GM10847 (cell line): ENCODE data around the gene UNC13B.

Experiments
- POLR2A ChIP-seq: IDR thresholded peaks from 2 replicates; pipeline ENCODE4 v1.6.1; 2011; ENCODE audit not compliant: insufficient read length; ENCODE audit errors: extremely low read depth

Gene UNC13B

DNA sequence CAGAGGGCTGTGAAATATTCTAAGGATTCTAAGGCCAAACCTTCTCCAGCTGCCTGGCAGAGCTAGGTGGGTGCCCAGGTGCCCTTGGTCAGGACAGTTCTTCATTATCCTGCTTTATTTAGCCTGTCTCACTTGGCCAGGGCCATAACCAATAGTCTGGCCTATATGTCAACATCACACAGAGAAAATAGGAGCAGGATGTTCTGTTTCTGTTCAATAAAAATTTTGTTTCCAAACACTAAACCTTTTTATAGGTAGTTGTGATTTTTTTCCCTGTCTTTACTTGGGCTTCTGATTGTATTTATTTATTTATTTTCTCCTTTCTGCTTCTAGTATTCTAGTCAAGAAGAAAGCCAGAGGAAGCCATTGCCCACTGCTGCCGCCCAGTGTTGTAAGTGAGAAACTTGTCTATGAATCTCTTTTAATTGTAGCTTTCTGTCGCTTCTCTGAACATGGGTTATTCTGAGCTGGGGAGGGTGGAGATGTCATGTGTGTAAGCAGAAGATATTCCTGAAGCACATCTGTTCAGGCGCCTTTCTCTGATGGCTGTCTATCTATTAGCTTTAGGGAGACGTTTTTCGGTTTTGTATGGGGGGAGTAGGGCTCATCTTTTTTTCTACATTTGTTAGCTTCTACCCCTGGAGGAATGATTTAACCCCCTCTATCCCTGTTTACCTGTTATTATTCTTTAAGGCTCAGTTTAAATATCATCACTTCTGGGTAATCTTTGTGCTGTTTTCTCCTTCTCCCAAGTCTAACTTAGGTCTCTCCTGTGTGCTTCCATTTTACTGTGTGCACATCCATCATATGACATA, 97.1 kb downstream of the UNC13B start:
- TF ChIP-seq POLR2A = no peak

GRCh38 chr9:35260186-35260585, 98.4 kb downstream of the UNC13B start:
- TF ChIP-seq POLR2A = no peak

DNA sequence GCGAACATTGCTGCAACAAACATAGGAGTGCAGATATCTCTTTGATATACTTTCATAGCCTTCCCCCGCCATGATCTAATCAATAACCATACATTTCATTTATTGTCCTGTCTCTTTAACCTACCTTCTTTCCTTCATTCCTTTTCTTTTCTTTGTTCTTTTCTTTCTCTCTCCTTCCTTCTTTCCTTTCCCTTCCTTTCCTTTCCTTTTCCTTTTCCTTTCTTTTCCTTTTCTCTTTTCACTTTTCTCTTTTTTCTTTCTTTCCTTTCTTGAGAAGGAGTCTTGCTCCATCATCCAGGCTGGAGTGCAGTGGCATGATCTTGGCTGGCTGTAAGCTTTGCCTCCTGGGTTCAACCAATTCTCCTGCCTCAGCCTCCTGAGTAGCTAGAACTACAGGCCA, 100.3 kb downstream of the UNC13B start:
- TF ChIP-seq POLR2A = no peak

- no peak for TF ChIP-seq POLR2A
These were observed 105.9 kb downstream of the UNC13B start for GRCh38 chr9:35267710-35268109.

DNA sequence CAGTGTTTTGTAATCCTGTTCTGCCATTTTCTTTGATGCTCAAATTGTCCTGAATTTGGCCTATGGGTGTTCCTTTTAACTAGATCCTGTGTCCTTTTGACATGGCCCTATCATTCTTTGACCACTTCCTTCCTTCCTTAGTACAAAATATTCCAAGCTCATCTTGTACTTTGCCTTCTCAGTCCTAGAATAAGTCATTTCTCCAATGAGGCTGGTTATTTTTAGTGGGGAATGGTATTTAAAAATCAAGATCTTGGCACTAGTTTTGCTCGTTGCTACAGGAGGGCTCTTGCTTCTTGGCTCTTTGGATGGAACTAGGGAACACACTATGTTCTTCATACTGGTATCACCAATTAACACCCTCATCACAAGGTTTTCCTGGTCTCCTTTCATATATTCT, 108.1 kb downstream of the UNC13B start:
- TF ChIP-seq POLR2A = no peak

DNA sequence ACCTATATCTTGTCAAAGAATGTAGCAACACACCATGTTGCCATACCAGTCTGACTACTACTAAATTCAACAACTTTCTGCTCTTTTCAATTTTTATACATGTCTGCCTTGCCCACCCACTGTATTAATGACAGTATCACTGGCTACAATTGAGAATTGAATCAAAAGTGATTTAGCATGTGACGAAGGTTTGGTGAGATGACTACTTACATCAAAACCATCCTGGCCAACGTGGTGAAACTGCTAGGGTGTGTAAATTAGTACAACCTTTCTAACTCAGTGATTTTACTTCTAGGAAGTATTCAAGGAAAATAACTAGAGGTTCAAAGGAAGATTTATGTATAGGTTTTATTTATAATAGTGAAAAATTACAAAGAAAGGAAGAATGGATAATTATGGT, 109.8 kb downstream of the UNC13B start:
- TF ChIP-seq POLR2A = no peak

DNA sequence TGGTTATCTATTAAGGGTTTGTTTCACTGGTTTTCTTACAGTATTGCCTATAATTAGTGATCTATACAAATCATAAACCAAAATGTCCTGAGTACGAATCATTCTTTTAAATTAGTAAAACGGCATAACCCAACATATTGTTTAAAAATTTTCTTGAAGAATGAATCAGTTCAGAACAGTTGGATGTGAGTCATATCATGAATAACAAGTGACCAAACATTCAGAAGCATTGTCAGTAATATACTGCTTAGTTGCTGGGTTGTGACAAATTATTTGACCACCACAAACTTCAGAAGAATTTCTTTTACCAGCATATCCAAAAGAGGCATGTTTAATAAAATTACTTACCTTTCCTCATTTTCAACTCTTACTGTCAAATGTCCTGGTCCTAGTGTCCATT, 111.2 kb downstream of the UNC13B start:
- no peak for TF ChIP-seq POLR2A

GRCh38 chr9:35273591-35273990, 111.8 kb downstream of the UNC13B start:
- TF ChIP-seq POLR2A = no peak

DNA sequence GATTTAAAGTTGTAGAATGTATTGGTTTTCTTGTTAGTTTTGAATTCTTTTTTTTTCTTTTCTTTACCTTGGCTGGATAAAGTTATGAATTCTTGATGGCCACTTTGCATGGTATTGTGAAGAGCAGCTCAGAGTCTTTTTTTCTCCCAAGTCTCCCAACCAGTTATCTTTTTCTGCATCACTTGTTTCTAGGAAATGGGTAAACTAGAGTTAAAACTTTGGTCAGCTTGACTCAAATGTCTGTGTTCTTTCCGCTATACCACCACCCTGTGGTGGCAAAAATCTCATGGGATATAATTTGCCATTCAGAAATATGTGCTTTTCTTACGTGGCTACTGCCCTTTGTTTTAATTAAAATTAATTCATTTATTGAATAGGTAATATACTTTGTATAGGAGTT, 113.2 kb downstream of the UNC13B start:
- TF ChIP-seq POLR2A = no peak

DNA sequence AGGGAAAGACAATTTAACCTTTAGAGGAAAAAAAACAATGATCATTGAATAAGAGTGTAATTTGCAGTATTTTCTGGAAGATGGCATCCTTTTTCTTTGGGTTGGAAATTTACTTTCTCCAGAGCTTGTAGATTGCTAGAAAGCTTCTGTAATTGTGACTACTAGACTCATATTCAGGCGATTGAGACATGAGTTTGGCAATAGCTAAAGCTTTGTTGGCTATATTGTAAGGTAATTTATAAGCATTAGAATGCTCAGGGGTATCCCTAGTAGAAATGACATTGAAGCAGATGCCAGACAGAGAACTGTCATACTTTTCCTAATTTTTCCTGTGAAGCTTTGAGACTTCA, 115.3 kb downstream of the UNC13B start:
- no peak for TF ChIP-seq POLR2A

GRCh38 chr9:35277628-35278359, 116.0 kb downstream of the UNC13B start:
- TF ChIP-seq POLR2A = no peak

DNA sequence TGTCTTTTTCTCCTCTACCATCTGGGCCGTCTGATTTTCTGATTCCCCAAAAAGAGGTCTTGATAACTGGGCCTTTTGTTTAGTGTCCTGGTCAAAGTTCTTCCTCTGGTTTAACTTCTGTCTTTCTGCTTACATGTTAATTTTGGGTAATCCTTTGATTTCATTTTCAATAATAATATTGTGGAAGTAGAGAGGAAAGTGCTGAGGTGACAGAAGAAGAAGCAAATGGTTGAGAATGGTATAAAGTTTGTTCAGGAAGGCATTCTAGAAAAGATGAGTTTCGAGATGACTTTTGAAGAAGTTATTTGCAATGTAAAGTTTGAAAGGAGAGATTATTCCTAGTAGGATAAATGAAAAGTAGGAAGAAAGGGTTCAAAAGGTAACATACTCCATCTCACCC, 118.1 kb downstream of the UNC13B start:
- TF ChIP-seq POLR2A = no peak

- no peak for TF ChIP-seq POLR2A
These were observed 118.6 kb downstream of the UNC13B start for GRCh38 chr9:35280399-35280798.

- no peak for TF ChIP-seq POLR2A
These were observed 123.9 kb downstream of the UNC13B start for GRCh38 chr9:35285731-35286130.

GRCh38 chr9:35286381-35286780, 124.6 kb downstream of the UNC13B start:
- TF ChIP-seq POLR2A = no peak

DNA sequence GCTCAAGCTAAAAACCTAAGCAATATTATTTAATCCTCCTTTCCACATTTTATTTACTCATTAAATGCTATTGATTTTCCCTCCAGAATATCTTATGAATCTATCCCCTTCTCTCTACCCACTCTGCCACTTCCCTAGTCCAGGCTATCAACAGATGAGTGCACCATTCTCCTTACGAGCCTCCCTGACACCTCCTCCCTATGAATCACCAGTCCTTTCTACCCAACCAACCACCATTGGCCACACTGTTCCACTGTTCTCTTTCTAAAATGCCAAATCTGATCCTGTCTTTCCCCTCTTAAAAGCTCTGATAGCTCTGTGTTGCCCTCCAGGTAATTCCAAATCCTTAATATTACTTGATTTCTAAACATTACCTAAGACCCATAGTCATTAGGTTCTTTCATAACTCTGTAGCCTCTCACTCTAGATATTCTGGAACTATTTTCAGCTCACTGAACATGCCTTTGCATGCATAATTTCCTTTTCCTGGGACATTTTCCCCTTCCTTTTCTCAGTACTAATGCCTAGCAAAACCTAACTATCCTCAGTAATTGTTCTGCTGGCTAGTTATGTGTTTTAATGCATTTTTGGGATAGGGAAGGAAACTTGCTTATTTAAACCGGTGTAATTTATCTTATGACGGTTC, 126.3 kb downstream of the UNC13B start:
- no peak for TF ChIP-seq POLR2A
